Jurkat, Clone E6-1 (cell line): ENCODE data around the gene CDC14B.
"Not testable (repeated sequence)": the region's sequence is repeated elsewhere in the genome, so short reads cannot be mapped to it uniquely, and the experiment has no call there.

Experiments
- DNase-seq: peaks from one replicate; pipeline ENCODE4 v3.0.0-alpha.2; 2011; ENCODE audit warnings: low read depth, low spot score
- H3K4me3 ChIP-seq: 2 replicates; pipeline ENCODE4 v1.5.1; 2011; ENCODE audit warnings: mild to moderate bottlenecking, low read length, control low read depth, moderate library complexity

The CDC14B gene

DNA sequence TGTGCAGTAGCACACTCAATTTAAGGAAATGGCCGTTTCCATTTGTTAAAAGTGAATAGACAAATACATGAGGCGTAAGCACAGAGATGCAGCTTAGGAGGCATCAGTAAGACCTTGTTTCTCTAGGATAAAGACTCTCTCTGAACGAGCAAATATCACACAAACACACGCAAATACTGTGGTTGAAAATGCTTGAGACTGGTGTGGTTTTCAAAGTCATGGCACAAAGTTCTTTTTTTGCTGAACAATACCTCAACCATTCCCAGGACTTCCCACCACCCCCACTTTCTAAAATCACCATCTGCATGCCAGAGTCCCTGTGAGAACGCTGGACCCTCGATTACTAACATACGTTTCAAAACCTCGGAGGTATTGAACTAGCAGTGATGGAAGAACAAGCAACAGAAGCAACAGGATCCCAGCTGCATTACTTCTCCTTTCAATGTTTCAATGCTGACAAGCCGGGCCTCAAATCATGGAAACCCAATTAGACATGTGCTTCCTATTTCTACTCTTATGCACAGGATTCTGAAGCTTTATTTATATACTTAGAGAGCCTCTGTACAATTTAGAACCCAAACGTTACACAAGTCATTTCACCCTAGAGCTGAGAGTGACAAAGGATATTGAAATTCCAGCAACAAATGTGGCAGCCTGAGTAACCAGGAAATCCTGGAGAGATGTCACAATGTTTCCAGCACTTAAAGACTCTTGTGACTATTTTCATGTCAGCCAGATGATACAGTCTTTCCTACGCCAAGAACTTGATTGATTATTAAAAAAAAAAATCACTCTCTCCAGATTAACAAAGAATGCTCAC is 63.9 kb downstream of the CDC14B start:
- DNase-seq: no peak
- H3K4me3 ChIP-seq: no peak overlapping the region

GRCh38 chr9:96554801-96555566 is 64.7 kb downstream of the CDC14B start:
- no peak for DNase-seq
- no peak overlapping the region for H3K4me3 ChIP-seq

DNA sequence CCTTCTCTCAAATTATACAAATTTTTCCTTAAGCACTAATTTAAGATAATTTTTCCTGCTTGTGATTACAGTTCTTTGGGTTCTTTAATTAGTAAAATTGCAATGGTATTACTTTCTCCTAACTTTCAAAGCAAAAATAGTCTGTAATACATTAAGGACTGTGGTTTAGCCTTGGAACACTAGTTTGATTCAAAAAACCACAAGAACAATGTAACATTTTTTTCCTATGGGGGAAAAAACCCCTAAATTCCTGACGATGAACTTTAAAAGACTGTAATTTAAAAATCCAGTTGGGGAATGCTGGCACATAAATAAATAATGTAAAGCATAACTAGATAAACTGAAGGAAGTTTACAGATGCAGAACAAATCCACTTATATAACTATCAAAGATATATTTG is 65.3 kb downstream of the CDC14B start:
- DNase-seq: no peak
- H3K4me3 ChIP-seq: no peak overlapping the region

DNA sequence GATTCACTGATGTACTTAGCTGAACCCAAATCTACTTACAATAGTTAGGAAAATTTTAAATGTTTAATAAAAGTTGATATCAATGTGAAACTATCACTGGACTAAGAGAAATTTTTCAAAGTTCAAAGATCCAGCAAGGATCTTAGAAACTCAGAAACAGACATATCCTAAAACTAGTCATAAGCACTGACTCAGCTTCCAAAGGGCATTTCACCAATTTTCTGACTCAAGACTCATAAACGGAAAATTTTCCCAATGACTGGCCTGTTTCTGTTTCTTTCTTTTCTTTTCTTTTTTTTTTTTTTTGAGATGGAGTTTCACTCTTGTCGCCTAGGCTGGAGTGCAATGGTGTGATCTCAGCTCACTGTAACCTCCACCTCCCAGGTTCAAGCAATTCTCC is 66.6 kb downstream of the CDC14B start:
- DNase-seq: no peak
- H3K4me3 ChIP-seq: no peak overlapping the region

DNA sequence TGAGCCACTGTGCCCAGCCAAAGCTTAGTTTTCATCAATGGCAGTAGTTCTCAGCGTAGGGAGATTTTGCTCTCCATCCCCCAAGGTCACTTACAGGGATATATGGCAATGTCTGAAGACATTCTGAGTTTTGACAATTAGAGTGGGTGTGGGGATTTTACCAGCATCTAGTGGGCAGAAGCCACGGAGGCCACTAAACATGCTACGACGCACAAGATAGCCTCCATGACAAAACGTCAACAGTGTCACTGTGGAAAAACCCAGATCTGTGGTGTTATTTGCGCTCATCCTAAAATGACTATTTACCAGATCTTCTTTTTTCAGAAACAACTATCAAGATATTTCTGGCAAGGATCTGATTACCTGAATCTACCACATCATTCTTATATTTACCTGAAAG is 68.2 kb downstream of the CDC14B start:
- H3K4me3 ChIP-seq: no peak overlapping the region
- no peak for DNase-seq

DNA sequence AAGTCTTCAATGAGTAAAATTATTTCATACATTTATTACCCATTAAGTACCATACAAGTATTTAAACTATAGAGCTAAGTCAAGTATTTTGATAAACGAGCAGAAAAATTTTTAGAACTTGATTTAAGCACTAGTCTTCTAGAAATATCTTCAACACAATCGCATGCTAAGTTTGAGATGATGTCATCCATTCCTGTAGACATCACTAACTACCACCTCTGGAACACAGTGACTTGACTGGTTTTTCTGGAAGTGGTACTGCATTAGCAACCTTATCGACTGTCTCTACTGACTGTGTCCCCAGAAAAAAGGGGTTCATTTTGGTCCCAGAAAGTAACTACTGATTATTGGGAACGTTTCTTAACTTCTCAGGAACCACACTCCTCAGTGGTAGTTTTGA is 69.0 kb downstream of the CDC14B start:
- DNase-seq: no peak
- no peak overlapping the region for H3K4me3 ChIP-seq

GRCh38 chr9:96543131-96543530 is 76.5 kb downstream of the CDC14B start:
- not testable (repeated sequence) for H3K4me3 ChIP-seq

DNA sequence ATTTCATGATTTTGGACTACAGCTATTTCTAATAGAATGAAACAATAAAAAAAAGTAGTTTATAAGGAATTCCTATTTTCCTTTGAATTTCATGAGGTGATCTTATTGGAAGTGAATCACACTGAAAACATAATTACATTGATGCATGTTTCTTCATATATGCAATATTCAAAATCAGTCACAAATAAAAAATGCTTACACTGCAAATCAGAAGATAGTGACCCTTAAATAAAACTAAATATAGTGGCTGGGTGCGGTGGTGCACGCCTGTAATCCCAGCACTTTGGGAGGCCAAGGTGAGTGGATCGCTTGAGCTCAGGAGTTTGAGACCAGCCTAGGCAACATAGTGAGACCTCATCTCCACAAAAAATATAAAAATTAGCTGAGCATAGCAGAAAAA is 79.5 kb downstream of the CDC14B start:
- DNase-seq: no peak
- no peak overlapping the region for H3K4me3 ChIP-seq

More at GRCh38 chr9:96543131-96543530, 76.5 kb downstream of the CDC14B start:
- DNase-seq: not testable (repeated sequence)

- no peak for DNase-seq
- H3K4me3 ChIP-seq: no peak overlapping the region
Measured at GRCh38 chr9:96532173-96532572, 87.5 kb downstream of the CDC14B start.

DNA sequence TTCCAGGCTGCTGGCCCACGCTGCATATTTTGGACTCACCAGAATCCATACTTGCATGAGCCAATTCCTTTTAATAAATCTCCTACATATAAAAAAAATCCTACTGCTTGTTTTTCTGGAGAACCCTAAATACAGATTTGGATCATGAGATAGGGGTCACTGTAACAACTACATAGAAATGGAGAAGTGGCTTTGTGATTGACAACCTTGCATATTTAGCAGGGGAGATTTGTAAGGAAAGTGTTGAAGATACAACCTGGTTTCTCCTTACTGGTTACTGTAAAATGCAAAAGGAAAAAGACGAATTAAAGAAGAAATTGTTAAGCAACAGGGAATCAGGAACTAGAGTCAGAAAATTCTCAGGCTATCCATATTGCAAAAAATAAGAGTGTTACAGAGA is 94.9 kb downstream of the CDC14B start:
- DNase-seq: no peak
- H3K4me3 ChIP-seq: no peak overlapping the region

DNA sequence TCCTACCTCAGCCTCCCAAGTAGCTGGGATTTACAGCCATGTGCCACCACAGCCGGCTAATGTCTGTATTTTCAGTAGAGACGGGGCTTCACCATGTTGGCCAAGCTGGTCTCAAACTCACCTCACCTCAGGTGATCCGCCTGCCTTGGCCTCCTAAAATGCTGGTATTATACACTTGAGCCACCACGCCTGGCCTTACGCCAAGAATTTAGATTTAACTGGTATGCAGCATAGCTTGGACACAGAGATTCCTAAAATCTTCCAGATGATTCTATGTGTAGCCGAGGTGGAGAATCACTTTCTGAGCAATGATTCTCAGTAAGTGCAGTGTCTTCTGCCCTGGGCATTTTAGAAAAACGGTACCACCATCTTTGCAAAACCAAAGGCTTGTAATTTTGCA is 95.6 kb downstream of the CDC14B start:
- DNase-seq: no peak
- no peak overlapping the region for H3K4me3 ChIP-seq

- DNase-seq: no peak
- no peak overlapping the region for H3K4me3 ChIP-seq
Measured at GRCh38 chr9:96523374-96523773, 96.3 kb downstream of the CDC14B start.

GRCh38 chr9:96522366-96522765 is 97.3 kb downstream of the CDC14B start:
- DNase-seq: peak; percentile 89
- no peak overlapping the region for H3K4me3 ChIP-seq

DNA sequence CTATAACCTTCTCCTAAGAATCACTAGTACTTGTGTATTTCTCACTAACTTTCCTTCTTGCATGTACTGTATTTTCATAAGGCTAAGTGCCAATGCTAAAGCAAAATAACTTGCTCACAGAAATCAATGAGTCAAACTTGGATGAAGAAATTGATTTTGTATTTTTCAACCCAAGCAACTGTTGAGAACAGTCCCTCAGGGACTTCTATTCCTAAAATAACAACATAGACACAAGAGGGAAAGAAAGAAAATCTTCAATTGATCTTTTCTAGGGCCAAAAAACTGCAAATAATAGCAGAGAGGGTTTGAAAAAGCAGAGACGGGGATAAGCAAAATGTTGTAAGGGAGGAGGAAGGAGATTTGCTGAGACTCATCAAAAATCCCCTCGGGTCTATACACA is 99.9 kb downstream of the CDC14B start:
- no peak overlapping the region for H3K4me3 ChIP-seq
- DNase-seq: no peak

DNA sequence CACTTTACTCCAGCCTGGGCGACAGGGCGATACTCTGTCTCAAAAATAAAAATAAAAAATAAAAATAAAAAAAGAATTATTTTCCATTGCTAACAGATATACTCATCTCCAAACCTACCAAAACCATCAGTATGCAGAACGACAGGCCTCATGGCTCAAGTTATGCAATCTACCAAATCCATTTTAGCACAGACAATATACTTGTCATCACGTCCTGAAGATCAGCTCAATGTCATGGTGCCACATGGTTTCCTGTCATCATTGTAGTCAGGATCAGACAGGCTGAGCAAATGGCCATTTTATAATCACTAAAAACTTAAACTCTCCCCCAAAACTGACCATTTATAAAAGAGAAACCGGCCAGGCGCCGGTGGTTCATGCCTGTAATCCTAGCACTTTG is 100.5 kb downstream of the CDC14B start:
- H3K4me3 ChIP-seq: no peak overlapping the region
- no peak for DNase-seq

- H3K4me3 ChIP-seq: no peak overlapping the region
- no peak for DNase-seq
Measured at GRCh38 chr9:96515621-96516470, 103.8 kb downstream of the CDC14B start.

DNA sequence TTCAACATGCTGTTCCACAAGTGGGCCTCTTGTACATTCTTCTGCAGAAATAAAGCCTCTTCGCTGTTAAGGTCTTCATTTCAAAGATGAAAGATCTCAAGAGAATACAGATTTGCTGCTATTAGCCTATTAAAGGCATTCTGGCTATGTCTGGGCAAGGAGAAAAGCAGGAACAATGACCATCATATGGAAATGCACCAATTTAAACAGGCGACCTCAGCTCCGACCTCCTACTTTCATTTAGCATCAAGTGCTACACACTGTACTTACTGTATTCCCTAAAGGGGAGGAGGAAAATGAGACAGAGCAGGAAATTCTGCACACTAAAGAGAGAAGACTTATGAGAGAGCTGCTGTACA is 104.9 kb downstream of the CDC14B start:
- no peak for DNase-seq
- no peak overlapping the region for H3K4me3 ChIP-seq

DNA sequence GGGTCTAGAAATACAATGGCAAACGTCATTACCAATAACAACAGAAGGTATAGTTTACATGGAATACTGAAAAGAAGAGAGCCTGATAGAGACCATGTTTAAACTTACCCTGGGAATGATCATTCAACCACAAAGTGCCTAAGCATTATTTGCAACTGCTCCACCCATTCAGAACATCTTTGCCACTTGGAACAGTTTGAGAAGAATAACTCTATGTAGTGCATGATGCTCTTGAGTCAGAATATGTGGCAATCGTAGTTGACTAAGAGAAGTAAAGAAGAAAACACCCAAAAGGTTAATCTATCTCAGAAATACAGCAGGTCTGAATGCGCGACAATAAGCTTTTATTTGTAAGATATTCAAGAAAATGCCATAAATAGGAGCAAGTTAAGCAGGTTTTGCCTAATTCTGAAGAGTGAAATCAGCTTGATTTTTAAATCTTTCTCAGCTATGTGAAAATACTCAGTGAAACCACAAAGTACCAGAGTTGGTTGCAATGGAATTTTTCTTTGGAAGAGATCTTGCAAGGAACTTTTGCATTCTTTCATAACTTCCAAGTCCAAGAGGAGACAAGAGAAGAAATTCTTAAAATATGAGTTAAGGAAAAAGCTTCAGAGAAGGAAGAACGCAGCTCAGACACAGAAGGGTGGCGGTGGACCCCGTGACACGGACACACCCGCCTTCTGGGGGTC is 105.4 kb downstream of the CDC14B start:
- no peak for DNase-seq
- no peak overlapping the region for H3K4me3 ChIP-seq

DNA sequence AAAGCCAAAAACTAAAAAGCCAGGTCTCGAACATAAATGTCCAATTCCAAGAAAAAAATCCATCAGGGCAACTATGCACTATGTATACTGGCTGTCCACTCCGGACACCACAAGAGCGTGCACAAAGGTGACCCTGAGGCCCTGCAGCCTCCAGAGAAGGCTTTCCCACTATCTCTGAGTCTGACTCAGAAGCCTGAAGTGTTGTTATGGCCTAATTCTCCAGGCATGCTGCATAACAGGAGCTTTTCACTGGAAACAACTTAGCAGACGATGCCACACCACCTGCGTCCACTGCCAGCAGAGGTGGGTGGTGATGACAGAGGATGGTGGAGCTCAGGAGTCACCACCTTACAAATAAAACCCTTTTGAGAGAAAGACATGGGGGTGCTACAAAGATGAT is 106.0 kb downstream of the CDC14B start:
- H3K4me3 ChIP-seq: no peak overlapping the region
- no peak for DNase-seq
